HEK293T (cell line): ENCODE measurements around the gene SP3.

Source experiments
- CTBP1 ChIP-seq: fragments of 450-650 bp; IDR thresholded peaks from 2 replicates; pipeline ENCODE4 v1.6.1; 2016; ENCODE audit warnings: borderline replicate concordance
- FOXA1 ChIP-seq: fragments of 450-650 bp; IDR thresholded peaks from 2 replicates; pipeline ENCODE4 v1.6.1; 2016; ENCODE audit warnings: mild to moderate bottlenecking
- FOXK2 ChIP-seq: fragments of 450-650 bp; IDR thresholded peaks from 2 replicates; pipeline ENCODE4 v1.6.1; 2016; ENCODE audit warnings: mild to moderate bottlenecking
- LEF1 ChIP-seq: fragments of 450-650 bp; IDR thresholded peaks from 2 replicates; pipeline ENCODE4 v1.6.1; 2017; ENCODE audit warnings: mild to moderate bottlenecking, borderline replicate concordance
- SP1 ChIP-seq: fragments of 450-650 bp; IDR thresholded peaks from 2 replicates; pipeline ENCODE4 v1.6.1; 2017
- ZNF384 ChIP-seq: fragments of 450-650 bp; IDR thresholded peaks from 2 replicates; pipeline ENCODE4 v1.6.1; 2016
- TF ChIP-seq, protein P1 (sequence below): fragments of 450-650 bp; IDR thresholded peaks from 2 replicates; pipeline ENCODE4 v1.6.1; 2016

DNA sequence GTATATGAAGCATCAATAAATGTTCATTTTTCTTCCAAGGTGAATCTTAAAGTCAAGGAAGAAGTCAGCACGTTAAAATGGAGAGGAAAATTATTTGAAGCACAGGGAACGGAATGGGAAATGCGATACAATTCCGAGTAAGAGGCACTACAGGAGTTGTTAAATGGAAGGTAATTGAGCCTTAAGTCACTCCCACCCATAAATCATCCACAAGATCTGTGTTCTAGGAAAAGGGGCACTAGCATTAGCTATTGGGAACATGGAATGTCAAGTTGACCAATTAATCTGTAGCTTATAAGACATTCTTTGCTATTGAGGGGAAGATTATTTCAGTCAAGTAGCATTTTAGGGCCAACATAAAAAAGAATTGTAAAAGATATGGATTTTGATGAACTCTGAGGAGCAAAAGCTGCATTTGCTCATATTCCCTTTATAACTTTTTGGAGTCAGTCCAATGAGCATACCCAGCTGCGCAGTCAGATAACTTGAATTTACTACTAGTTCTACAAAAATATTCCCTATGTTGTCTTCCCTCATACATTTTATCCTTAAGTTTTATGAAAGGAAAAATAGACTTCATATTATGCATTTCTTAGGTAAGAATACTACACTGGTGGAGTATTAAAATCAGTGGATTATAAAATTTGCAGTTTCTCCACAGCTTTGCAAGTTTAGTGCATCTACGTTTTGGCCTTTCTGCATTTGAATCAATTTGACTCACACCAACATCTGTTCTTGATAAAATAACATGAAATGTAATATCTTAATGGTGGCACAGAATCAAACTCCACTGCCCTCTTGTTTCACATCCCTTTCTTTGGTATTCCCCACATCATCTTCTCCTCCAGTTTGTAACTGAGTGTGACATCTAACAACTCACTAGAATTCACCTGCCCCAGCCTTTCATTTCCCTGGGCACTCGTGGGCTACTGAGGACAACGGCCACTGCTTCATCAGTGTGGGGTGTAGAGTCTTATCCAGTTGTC lies 95.6 kb downstream of the SP3 start:
- no peak for TF ChIP-seq FOXA1
- TF ChIP-seq FOXK2 = no peak
- TF ChIP-seq LEF1 = no peak
- TF ChIP-seq, protein P1, sequence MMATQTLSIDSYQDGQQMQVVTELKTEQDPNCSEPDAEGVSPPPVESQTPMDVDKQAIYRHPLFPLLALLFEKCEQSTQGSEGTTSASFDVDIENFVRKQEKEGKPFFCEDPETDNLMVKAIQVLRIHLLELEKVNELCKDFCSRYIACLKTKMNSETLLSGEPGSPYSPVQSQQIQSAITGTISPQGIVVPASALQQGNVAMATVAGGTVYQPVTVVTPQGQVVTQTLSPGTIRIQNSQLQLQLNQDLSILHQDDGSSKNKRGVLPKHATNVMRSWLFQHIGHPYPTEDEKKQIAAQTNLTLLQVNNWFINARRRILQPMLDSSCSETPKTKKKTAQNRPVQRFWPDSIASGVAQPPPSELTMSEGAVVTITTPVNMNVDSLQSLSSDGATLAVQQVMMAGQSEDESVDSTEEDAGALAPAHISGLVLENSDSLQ = peak; percentile 94
- TF ChIP-seq CTBP1 = 0 out of 2 replicates have a peak, but pooled peaks have one; percentile 22
- no peak for TF ChIP-seq SP1
- no peak for TF ChIP-seq ZNF384
